ENCODE results near the gene ZNF558. TPM values are rescaled to one million over a fixed set of nuclear protein-coding genes. Genes with fewer than 3 reads are reported as not detected.

ZNF558 gene
- total and polyA plus RNA-seq, 4 donors, result 6.3 to 32.7 (median 22.8) TPM

Other genes with a start within 250 kb of the ZNF558 start
- gene ADAMTS10, start 221.6 kb downstream of the ZNF558 start, total RNA-seq, result 100 to 1,000 TPM in 1 of 2 donors, 10 to 100 TPM in 1; 58.1 to 188 TPM
- 100 to 1,000 TPM in 1 of 2 donors, 10 to 100 TPM in 1; 18.8 to 264 TPM for gene ADAMTS10, start 221.6 kb downstream of the ZNF558 start, polyA plus RNA-seq
- not detected for gene NFILZ, start 201.7 kb downstream of the ZNF558 start, total RNA-seq
- not detected for gene NFILZ, start 201.7 kb downstream of the ZNF558 start, polyA plus RNA-seq
- not detected for gene ACTL9, start 133.5 kb downstream of the ZNF558 start, total RNA-seq
- not detected for gene ACTL9, start 133.5 kb downstream of the ZNF558 start, polyA plus RNA-seq
- gene OR2Z1, start 110.7 kb downstream of the ZNF558 start, total RNA-seq, result not detected
- gene OR2Z1, start 110.7 kb downstream of the ZNF558 start, polyA plus RNA-seq, result not detected
- gene MBD3L1, start 73 bp upstream of the ZNF558 start, total RNA-seq, result not detected
- gene MBD3L1, start 73 bp upstream of the ZNF558 start, polyA plus RNA-seq, result not detected
- gene MUC16, start 178.1 kb upstream of the ZNF558 start, total RNA-seq, result under 1 TPM; 0.03 to 0.45 TPM
- gene MUC16, start 178.1 kb upstream of the ZNF558 start, polyA plus RNA-seq, result not detected